Gastrocnemius medialis (tissue), 4 donors: ENCODE results near the gene RAB43. TPM values are rescaled to one million over a fixed set of nuclear protein-coding genes. Genes with fewer than 3 reads are reported as not detected.
"Not testable (repeated sequence)": the region's sequence is repeated elsewhere in the genome, so short reads cannot be mapped to it uniquely, and the experiment has no call there.

ENCODE experiments used
- ATAC-seq, 2 donors: fragments of 150-250 bp; one replicate each; pipeline ENCODE4 v1.9.1; 2016
- DNase-seq, 2 donors: peaks; one replicate each; pipeline ENCODE4 v3.0.0-alpha.2; 2019
- H3K27ac ChIP-seq, 4 donors: fragments of 200-600 bp; sonication (generic); 1 replicate in 1 of 4; 2 replicates in 3 of 4; pipeline ENCODE4 v1.5.1; 2016 to 2018; ENCODE audit warnings: mild to moderate bottlenecking in 2 of 4, moderate library complexity in 1 of 4
- H3K27me3 ChIP-seq, 3 donors: fragments of 200-600 bp; sonication (generic) in 2 of 3; 1 replicate in 1 of 3; 2 replicates in 2 of 3; pipeline versions ENCODE4 v1.5.1 to v1.6.0; 2016 to 2019; ENCODE audit warnings: mild to moderate bottlenecking in 1 of 3, moderate library complexity in 1 of 3
- H3K36me3 ChIP-seq, 2 donors: fragments of 200-600 bp; sonication (generic) in 1 of 2; one replicate each; pipeline ENCODE4 v1.5.1; 2017 to 2018
- H3K4me1 ChIP-seq, 2 donors: fragments of 200-600 bp; sonication (generic) in 1 of 2; one replicate each; pipeline ENCODE4 v1.5.1; 2016 to 2017; ENCODE audit warnings: mild to moderate bottlenecking in 2 of 2
- H3K4me3 ChIP-seq, 4 donors: fragments of 200-600 bp; sonication (generic) in 3 of 4; 1 replicate in 1 of 4; 2 replicates in 3 of 4; pipeline ENCODE4 v1.5.1; 2016 to 2019; ENCODE audit warnings: mild to moderate bottlenecking in 2 of 4
- H3K9me3 ChIP-seq, 3 donors: fragments of 200-600 bp; sonication (generic) in 2 of 3; 1 replicate in 1 of 3; 2 replicates in 2 of 3; pipeline ENCODE4 v1.5.1; 2016 to 2019
- CTCF ChIP-seq, 5 experiments: fragments of 450-650 bp in 3 of 5; fragments of 200-600 bp in 2 of 5; sonication (generic) in 2 of 5; IDR thresholded peaks in 4 of 5; conservative IDR thresholded peaks in 1 of 5; 1 replicate in 4 of 5; 2 replicates in 1 of 5; pipeline ENCODE4 v1.5.1; 2016 to 2019; ENCODE audit warnings: antibody characterized with exemption in 5 of 5, mild to moderate bottlenecking in 3 of 5, moderate library complexity in 3 of 5
- POLR2A ChIP-seq, 2 donors: fragments of 450-650 bp; IDR thresholded peaks; one replicate each; pipeline ENCODE4 v1.6.1; 2017; ENCODE audit warnings: antibody characterized with exemption in 2 of 2, mild to moderate bottlenecking in 2 of 2, moderate library complexity in 2 of 2
- in situ Hi-C, 4 donors: fragments of 200-750 bp; cut with MboI; loops; one replicate each; pipeline versions ENCODE4 v1.15.0 to v1.8.0; 2017; ENCODE audit warnings: low sequenced_read_pairs in 4 of 4
- intact Hi-C: fragments of 100-400 bp; cut with DNase I; formaldehyde crosslinking; loops from one replicate; pipeline ENCODE4 v1.15.1; 2023; ENCODE audit warnings: low total_unique reads
- total RNA-seq, 4 donors: library from RNA; depleted of rRNA; stranded (reverse); fragments of >200 nt; gene quantifications; one replicate each; pipeline versions ENCODE4 v1.1.0 to v1.2.3, GENCODE V29; 2016

Gene RAB43
- total RNA-seq, 4 donors from 2014 or later: 1.1 to 3.9 (median 2.5) TPM

- Histone ChIP-seq H3K27ac (no peak overlapping the region), H3K36me3 (no peaks in the 10 kb centered on the region), H3K9me3 (no peaks in the 10 kb centered on the region), H3K27me3 (peaks cover 0 to 6% (median 0%) of the 10 kb centered on the region in 3 donors), H3K4me1 (peaks cover 0 to 3% of the 10 kb centered on the region in 2 donors), H3K4me3 (peak overlapping the region; percentile 10 to 50 (median 32))
- no peak for TF ChIP-seq POLR2A (IDR thresholded peaks at IDR 0.05)
- no peak for TF ChIP-seq CTCF (IDR thresholded peaks at IDR 0.05 in 4 of 5, conservative IDR thresholded peaks at IDR 0.05 in 1 of 5)
- ATAC-seq (no peak), DNase-seq (no peak)
- intact Hi-C loops: no loop called here
- in situ Hi-C loops: no loop called here
These were observed 53.2 kb downstream of the RAB43 start for GRCh38 chr3:129068291-129068886.

- H3K9me3 ChIP-seq, in situ Hi-C loops, ATAC-seq, intact Hi-C loops, H3K4me1 ChIP-seq, H3K27me3 ChIP-seq, H3K36me3 ChIP-seq, DNase-seq, H3K27ac ChIP-seq: not testable (repeated sequence)
- H3K4me3 ChIP-seq: peak overlapping the region in 1 of 4 donors; percentile 10
These were observed 53.9 kb downstream of the RAB43 start for GRCh38 chr3:129067719-129068118.

- H3K4me1 ChIP-seq: peaks cover 0 to 3% of the 10 kb centered on the region in 2 donors
- intact Hi-C loops (no loop called here), in situ Hi-C loops (no loop called here)
- no peaks in the 10 kb centered on the region for H3K36me3 ChIP-seq
- no peak for DNase-seq
- H3K27me3 ChIP-seq: peaks cover 0 to 6% (median 0%) of the 10 kb centered on the region in 3 donors
- no peaks in the 10 kb centered on the region for H3K9me3 ChIP-seq
- no peak for TF ChIP-seq POLR2A (IDR thresholded peaks at IDR 0.05)
- no peak for TF ChIP-seq CTCF (IDR thresholded peaks at IDR 0.05 in 4 of 5, conservative IDR thresholded peaks at IDR 0.05 in 1 of 5)
- H3K27ac ChIP-seq: no peak overlapping the region
- no peak for ATAC-seq
- H3K4me3 ChIP-seq: no peak overlapping the region
These were observed 55.9 kb downstream of the RAB43 start for GRCh38 chr3:129065720-129066073.

- Histone ChIP-seq H3K9me3 (no peaks in the 10 kb centered on the region), H3K36me3 (no peaks in the 10 kb centered on the region), H3K4me3 (no peak overlapping the region), H3K27ac (no peak overlapping the region), H3K27me3 (peaks cover 0 to 6% (median 0%) of the 10 kb centered on the region in 3 donors), H3K4me1 (peaks cover 0 to 3% of the 10 kb centered on the region in 2 donors)
- no peak for ATAC-seq
- intact Hi-C loops (no loop called here), in situ Hi-C loops (no loop called here)
- DNase-seq: no peak
- TF ChIP-seq CTCF (IDR thresholded peaks at IDR 0.05 in 4 of 5, conservative IDR thresholded peaks at IDR 0.05 in 1 of 5) (no peak), POLR2A (IDR thresholded peaks at IDR 0.05) (no peak)
These were observed 56.4 kb downstream of the RAB43 start for GRCh38 chr3:129065016-129065719.

GRCh38 chr3:129063841-129064482 lies 57.6 kb downstream of the RAB43 start:
- TF ChIP-seq POLR2A (IDR thresholded peaks at IDR 0.05): no peak
- DNase-seq (no peak), ATAC-seq (no peak)
- in situ Hi-C loops (no loop called here), intact Hi-C loops (no loop called here)
- no peaks in the 10 kb centered on the region for H3K36me3 ChIP-seq
- no peak overlapping the region for H3K4me3 ChIP-seq
- H3K9me3 ChIP-seq: no peaks in the 10 kb centered on the region
- peaks cover 0 to 6% (median 0%) of the 10 kb centered on the region in 3 donors for H3K27me3 ChIP-seq
- peaks cover 0 to 3% of the 10 kb centered on the region in 2 donors for H3K4me1 ChIP-seq
- no peak overlapping the region for H3K27ac ChIP-seq
